ENCODE results near the gene RRBP1.

GRCh38 chr20:17696287-17696686 is 14.2 kb upstream of the RRBP1 start:
- TF ChIP-seq, protein P1, sequence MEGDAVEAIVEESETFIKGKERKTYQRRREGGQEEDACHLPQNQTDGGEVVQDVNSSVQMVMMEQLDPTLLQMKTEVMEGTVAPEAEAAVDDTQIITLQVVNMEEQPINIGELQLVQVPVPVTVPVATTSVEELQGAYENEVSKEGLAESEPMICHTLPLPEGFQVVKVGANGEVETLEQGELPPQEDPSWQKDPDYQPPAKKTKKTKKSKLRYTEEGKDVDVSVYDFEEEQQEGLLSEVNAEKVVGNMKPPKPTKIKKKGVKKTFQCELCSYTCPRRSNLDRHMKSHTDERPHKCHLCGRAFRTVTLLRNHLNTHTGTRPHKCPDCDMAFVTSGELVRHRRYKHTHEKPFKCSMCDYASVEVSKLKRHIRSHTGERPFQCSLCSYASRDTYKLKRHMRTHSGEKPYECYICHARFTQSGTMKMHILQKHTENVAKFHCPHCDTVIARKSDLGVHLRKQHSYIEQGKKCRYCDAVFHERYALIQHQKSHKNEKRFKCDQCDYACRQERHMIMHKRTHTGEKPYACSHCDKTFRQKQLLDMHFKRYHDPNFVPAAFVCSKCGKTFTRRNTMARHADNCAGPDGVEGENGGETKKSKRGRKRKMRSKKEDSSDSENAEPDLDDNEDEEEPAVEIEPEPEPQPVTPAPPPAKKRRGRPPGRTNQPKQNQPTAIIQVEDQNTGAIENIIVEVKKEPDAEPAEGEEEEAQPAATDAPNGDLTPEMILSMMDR (IDR thresholded peaks at IDR 0.05) = no peak
- TF ChIP-seq ZFX (IDR thresholded peaks at IDR 0.05; ENCODE audit: borderline replicate concordance) = no peak
